Astrocyte of the hippocampus (primary cell): ENCODE measurements around the gene ALX4.

Source experiments
- DNase-seq: peaks from one replicate; pipeline ENCODE4 v3.0.0; 2011; ENCODE audit warnings: low read depth, low spot score

ALX4 gene

DNA sequence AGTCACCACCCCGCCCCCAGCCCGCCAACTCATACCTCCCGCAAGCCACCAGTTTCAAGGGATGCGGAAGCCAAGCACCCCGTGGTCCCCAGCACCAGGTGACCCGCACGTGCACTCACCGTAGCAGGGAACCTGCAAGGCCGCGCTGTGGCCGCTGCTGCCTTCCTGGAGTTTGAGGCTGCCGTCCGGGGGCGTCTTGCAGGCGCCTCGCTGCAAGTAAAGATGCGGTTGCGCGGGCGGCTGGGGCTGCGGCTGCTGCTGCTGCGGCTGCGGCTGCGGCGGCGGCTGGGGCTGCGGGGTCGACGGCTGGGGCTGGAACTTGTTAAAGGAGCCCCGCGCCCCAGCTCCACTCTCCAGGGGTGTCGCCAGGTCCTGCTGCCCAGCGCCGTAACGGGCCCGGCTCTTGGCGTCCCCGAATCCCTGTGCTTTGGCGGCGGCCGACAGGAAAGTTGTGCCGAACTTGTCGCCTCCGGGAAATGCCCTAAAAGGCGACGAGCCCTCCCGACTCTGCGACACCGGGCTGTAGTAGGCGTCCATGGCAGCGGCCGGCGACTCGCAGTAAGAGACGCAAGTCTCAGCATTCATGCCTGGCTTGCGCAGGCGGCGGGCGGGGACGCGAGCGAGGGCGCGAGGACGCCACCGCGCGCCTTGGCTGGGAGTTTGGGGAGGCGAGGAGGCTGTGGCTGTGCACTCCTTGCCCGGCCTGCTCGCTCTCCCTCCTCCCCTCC lies at the start of gene ALX4:
TSS of gene ALX4 (minus strand) at position 662 of the 728 bp plus-strand sequence. CDS start at position 585, 77 bp downstream.
- DNase-seq: peak; percentile 50

DNA sequence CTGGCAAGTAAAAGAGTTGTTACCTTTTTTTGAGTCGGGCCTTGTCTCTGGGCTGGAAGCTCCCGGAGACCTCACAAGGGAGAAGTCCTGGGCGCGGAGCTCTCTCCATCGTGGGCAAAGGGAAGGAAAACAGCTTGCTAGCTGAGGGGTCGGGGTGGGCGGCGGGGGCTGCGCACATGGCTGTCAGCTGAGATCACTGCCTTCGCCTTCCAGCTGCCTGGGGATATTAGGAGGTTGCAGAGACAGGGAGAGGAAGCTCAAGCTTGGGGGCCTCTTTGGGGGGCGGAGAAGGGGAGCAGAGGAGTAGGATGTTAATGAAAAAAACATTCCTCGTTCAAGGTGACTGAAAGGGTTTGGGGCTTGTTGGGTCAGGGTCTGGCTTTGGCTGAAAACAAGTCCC lies 49.2 kb upstream of the ALX4 start:
- no peak for DNase-seq

GRCh38 chr11:44358713-44359112 lies 48.8 kb upstream of the ALX4 start:
- no peak for DNase-seq

GRCh38 chr11:44357711-44358110 lies 47.8 kb upstream of the ALX4 start:
- no peak for DNase-seq

- DNase-seq: no peak
Measured at GRCh38 chr11:44356351-44356750, 46.4 kb upstream of the ALX4 start.

- DNase-seq: no peak
Measured at GRCh38 chr11:44351898-44352498, 42.1 kb upstream of the ALX4 start.

- DNase-seq: no peak
Measured at GRCh38 chr11:44351006-44351660, 41.2 kb upstream of the ALX4 start.

DNA sequence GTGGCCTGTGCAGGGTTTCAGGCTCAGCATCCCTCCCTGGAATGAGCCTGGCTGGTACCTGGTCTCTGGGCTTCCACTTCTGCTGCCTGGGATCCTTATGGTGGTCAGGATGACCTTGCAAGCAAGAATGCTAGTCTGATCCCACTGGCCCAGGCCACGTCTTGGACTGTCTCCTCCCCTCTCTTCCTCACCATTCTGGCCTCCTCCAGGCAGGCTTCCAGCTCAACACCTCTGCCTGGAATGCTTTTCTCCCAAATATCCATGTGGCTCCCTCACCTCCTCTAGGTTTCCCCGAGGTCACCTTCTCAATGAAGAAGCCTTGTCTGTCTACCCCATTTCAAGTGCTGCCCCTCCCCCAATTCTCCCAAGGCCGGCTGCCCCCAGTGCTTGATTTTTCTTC lies 39.4 kb upstream of the ALX4 start:
- DNase-seq: no peak

- no peak for DNase-seq
Measured at GRCh38 chr11:44348721-44349120, 38.8 kb upstream of the ALX4 start.

- no peak for DNase-seq
Measured at GRCh38 chr11:44348114-44348513, 38.2 kb upstream of the ALX4 start.

- no peak for DNase-seq
Measured at GRCh38 chr11:44347538-44347937, 37.6 kb upstream of the ALX4 start.

DNA sequence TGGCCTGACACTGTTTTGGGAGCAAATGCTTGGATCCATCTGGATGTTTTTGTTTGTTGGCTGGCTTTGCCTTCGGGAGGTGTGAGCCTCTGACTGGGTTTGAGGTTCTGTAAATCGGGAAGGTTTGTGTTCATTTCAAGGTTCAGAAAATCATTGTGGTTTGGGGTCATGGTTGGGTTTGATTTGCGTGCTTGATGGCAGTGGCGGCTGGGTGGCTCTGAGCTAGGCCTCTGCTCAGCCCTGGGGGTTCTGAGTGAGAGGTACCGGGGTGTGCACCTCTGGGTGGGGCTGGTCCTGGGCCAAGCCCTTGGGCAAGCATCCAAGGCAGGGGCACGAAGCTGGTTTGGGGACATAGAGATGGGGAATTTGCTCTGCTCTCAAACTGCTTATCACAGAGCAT lies 37.0 kb upstream of the ALX4 start:
- DNase-seq: no peak

- no peak for DNase-seq
Measured at GRCh38 chr11:44345781-44346180, 35.8 kb upstream of the ALX4 start.

GRCh38 chr11:44344921-44345320 lies 35.0 kb upstream of the ALX4 start:
- DNase-seq: no peak

DNA sequence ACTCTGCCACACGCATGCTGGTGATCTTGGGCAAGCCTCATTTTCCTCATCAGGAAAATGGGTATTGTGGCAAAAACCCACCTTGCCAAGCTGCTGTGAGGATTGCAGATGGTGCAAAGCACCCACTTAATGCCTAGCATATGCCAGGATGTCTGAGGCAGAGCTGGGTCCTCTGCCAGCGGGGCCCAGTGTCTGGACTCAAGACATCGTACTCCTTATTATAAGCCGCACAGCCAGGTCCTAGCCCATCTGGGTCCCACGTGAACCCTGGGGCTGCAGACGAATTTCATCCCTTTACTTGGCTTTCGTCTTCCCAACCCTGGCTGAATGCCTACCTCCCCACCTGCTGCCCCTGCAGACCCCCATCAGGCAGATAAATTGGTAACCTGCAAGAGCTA lies 34.5 kb upstream of the ALX4 start:
- DNase-seq: no peak

DNA sequence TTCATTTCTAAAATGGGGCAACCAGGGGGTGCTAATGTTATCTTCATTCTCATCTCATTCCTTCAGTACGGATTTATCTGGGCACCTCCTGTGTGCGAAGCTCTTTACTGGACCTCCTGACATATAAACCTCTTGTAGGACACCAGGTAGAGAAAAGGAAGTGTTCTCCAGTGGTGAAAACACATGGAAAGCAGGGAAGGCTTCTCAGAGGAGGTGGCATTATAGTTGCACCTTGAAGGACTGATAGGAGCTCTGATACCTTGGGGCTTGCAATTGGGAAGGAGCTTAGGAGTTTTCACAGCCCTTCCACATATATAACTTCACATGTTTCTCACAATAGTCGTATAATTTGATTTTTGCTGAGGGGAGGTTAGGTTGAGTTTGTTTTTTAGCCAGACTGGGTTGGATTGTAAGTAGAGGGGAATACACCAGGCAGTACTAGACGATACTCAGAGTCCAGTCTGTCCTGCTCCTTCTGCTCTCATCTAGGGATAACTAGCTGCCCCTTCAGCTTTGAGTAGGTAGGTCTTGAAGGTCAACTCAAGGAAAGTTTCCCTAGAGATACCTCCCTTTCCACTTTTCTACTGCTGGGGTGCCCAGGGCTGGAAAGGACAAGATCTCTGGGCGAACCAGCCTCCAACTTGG lies 34.0 kb upstream of the ALX4 start:
- no peak for DNase-seq

- DNase-seq: no peak
Measured at GRCh38 chr11:44342616-44343015, 32.7 kb upstream of the ALX4 start.

GRCh38 chr11:44340656-44341055 lies 30.7 kb upstream of the ALX4 start:
- DNase-seq: no peak

DNA sequence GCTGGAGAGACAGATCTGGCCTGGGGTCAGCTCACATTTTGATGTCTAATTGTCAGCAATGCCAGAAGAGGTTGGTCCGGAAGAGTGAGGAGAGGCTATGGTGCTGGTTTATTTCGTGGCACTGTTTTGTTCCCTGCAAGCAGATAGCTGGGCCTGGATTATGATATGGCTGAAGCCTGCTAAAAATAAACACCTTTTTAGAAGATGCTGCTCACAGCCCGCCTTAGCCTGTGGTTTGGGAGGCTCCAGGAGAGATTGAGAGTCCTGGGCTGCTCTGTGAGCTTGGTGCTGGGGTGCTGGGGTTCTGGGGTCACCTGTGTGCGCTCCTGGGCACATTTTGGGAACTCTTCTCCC lies 29.6 kb upstream of the ALX4 start:
- no peak for DNase-seq

DNA sequence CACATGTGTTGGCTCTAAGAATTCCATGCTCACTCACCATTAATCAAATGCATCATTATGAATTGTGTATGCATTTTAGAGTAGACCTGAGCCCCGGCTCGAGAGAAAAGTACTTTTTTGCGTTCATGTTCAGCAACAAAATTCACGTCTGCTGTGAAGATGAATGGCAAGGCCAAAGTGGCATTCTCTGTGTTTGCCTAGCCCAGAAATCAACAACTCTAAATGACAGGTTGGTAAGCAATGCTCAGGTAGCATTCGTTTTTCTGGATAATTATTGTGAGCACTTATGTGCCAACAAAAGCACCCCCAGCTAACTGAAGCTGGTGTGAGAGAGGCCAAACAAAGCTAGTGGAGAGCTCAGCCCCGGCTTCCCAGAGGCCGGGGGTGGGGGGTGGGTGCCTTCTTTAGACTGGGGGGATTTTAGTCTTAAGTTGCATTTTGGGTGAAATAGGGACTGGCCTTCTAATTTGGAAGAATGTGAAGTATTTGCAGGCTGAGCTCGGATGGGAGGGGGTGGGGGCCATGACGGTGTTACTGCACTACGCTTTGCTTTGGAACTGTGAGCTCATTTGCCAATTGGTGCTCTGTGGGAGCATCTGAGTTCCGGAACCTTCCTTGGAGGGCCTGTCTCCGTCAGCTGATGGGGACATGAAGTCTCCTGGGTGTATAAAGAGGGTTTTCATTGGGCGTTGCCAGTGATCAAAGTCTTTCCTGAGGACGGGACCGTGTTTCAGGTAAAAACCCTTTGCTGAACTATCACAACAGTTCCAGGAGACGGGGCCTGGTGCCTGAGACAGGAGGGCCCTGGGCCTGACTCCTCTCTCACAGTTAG lies 29.0 kb upstream of the ALX4 start:
- no peak for DNase-seq

DNA sequence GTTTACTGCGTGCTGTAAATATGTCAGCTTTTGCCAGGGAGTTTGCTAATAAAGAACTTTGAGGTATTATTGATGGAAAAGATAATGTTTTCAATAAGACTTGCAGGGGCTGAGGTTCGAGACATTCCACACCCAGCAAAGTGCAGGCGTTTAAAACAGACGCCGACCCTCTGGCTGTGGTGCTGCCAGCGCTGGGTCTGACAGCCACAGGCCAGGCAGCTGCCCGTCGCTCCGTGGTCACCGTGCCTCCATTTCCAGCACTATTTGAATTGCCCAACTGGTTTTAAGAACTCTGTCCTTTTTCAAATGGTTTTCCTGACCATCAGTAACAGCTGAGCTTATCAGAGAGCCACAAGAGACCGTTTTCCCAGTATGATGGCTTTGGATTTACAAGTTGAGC lies 28.1 kb upstream of the ALX4 start:
- DNase-seq: no peak

DNA sequence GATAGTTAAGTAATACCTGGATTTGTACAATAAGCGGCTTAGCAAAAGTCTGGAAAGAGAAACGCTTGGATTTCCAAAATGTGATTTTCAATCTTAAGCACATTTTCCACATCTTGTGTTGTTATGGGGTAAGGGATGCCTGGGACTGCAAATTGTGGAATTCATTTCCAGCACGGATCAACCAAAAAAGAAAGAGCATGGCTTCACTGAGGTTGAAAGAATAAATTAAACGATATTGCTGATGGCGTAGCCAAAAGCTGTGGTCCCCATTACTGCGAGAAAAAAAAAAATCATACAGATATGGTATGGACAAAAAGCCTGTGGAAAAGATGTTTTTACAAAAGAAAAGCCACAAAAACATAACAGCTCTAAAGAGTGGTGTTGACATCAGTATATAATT lies 26.0 kb upstream of the ALX4 start:
- no peak for DNase-seq
